GM10266 (cell line): ENCODE measurements around the gene NUS1.
"Not testable (repeated sequence)": the region's sequence is repeated elsewhere in the genome, so short reads cannot be mapped to it uniquely, and the experiment has no call there.

Experiments used
- DNase-seq: peaks from one replicate; pipeline ENCODE4 v3.0.0; 2012; ENCODE audit errors: extremely low spot score
- CTCF ChIP-seq: IDR thresholded peaks from 2 replicates; pipeline ENCODE4 v1.5.1; 2012; ENCODE audit warnings: mild to moderate bottlenecking, low read depth; ENCODE audit not compliant: control insufficient read depth, insufficient read depth; ENCODE audit errors: missing control alignments

Gene NUS1

DNA sequence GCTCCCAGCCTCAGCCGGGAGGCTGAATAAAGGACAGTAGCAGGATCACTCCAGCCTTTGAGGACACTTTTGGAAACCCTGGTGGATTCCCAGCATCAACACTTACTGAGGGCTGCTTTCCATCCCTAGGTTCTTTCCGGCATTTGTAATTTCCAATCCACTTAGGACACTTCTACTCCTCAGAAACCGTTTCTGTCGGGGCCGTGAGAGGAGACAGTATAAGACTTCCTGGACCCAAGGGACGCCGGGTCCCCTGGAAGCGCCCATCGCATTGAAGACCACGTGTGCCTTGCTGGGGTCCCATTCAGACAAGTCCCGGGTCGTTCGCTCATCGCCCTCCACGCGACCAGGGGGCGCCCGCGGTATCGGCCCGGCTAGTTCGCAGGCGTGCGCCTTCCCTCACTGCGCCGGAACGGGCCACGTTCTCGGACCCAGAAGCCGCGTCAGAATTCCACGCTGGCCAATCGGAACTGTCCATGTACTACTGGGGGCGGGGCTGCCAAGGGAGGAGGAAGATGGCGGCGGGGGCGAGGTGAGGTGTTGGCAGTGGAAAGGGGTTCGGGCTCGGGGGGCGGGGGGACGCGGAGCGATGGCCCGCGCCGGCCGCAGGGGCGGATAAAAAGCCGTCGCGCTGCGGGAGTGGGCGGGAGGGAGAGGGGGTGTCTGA is at the start of gene NUS1:
TSS of gene NUS1 (plus strand) at position 479 of the 667 bp plus-strand sequence. CDS start 202 bp downstream, outside the sequence.
- DNase-seq: peak; percentile 94
- peak; percentile 92 for TF ChIP-seq CTCF

- no peak for TF ChIP-seq CTCF
- DNase-seq: no peak
These were observed 47.7 kb upstream of the NUS1 start for GRCh38 chr6:117627533-117627932.

- TF ChIP-seq CTCF: no peak
- no peak for DNase-seq
These were observed 46.1 kb upstream of the NUS1 start for GRCh38 chr6:117629119-117629660.

- TF ChIP-seq CTCF: no peak
- DNase-seq: no peak
These were observed 37.5 kb upstream of the NUS1 start for GRCh38 chr6:117637770-117638169.

DNA sequence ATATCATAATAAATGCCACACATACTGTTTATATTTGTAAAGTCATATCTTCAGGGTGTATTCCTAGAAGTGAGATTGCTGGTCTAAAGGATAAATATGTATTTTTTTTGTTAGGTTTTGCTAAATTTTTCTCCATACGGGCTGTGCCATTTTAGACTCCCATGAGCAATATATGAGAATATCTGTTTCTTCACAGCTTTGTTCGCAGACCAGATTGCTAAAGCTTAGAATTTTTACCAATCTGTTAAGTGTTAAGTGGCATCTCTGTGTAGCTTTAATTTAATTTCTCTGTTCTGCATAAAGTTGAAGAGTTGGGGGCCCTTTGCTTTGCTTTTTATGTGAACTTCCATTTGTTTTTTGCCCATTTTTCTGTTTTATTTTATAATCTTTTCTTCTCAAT is 32.3 kb upstream of the NUS1 start:
- no peak for TF ChIP-seq CTCF
- no peak for DNase-seq

DNA sequence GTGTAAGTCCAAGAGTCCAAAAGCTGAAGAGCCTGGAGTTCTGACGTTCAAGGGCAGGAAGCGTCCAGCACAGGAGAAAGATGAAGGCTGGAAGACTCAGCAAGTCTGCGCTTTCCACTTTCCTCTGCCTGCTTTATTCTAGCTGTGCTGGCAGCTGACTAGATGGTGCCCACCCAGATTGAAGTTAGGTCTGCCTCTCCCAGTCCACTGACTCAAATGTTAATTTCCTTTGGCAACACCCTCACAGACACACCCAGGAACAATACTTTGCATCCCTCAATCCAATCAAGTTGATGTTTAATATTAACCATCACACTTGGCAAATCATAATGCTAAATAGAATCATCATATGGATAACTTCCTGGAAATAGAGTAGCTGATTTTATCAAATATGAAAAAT is 23.3 kb upstream of the NUS1 start:
- not testable (repeated sequence) for DNase-seq

DNA sequence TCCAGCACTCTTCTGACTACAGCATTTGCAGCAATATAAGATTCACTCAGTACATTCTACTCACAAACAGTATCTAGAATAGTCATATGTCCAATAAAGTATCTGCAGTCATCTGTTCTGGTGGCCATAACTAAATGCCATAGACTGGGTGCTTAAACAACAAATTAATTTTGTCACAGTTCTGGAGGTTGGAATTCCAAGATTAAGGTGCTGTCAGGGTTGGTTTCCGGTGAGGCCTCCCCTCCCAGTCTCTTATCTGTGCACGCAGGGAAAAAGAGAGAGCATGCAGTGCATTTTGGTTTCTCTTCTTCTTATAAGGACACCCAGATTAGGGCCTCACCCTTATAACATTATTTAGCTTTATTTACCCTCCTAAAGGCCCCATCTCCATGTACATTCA is 21.3 kb upstream of the NUS1 start:
- no peak for TF ChIP-seq CTCF
- no peak for DNase-seq

- TF ChIP-seq CTCF: no peak
- no peak for DNase-seq
These were observed 19.9 kb upstream of the NUS1 start for GRCh38 chr6:117655380-117655779.
